Stimulated activated naive CD8-positive, alpha-beta T cell treated with anti-CD3 and anti-CD28 coated beads, Interleukin-15, Interleukin-2, amounts not matched to agents 100 U/mL and 50 U/mL, for 24 hours (primary cell): Measurements from ENCODE around the gene SP3.

ENCODE experiments used
- ATAC-seq: fragments of 150-1000 bp; cut with Tn5 transposase; one replicate; pipeline ENCODE4 v1.10.0; 2021
- DNase-seq: peaks from one replicate; pipeline ENCODE4 v3.0.0; 2021

Gene SP3

DNA sequence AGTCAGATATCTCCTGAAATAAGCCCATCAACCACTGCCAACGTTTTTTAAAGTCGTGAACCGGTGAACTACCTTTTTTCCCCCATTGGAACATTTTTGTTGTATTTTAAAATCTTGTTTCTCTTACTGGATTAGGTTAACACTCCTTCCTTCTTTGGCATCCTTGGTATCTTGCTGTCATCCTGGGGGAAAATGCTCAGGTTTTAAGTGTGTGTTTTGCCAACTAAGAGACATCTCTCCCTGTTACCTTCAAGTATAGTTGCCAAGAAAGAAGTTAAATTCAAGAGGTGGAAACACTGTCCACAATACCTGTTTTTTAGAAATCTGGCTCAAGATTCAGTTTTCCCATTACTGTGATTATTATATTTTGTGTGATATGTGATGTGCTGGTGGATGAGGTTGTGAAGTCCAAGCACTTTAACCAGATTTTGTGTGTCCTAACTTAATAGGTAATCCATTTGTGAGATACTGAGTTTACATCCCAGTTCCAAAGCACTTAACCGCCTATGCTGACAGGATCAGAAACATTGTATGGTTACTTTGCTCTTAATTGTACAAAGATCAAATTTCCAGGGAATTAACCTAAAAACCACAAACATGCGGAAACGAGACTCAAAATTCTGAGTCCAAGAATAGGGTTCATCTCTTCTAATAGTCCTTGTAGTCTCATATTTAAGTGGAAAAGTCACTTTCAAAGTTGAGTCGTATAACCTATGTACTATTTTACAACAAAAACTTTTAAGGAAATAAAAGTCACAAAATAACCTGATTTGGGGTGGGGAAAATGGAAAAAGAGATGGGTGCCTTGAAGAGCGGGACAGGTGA is 1.3 kb upstream of the SP3 start:
- no peak for ATAC-seq
- no peak for DNase-seq

DNA sequence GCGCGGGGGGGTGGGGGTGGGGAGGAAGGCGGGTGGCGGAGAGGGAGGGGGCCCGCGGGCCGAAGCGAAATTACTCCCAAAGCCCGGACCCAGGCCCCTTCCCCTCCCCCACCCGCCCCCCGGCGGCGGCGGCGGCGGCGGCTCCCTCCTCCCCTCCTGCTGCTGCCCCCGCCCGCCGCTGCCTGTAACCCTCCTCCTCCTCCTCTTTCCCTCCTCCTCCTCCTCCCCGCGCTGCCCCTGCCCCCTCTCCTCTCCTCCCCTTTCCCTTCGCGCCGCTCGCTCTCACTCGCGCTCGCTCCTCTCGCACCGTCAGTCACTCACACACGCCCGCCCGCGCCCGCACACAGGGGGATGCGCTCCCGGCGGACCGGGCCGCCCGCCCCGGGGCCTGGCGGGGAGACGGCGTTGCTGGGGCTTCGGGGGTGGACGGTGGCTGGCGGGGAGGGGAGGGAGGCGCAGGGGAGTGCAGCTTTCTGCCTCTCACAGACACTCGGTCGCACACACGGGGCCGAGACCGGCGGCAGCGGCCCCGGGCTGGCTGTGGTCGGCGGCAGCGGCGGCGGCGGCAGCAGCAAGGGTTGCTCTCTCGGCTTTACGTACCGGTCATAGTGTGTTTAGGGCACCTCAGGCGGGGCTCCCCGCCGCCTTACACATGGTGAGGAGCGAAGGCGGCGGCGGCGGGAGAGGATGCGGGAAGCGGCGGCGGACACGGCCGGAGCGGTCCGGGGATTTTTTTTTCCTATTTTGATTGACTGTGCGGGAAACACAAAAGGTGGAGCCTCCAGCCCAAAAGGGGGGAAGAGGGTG is 405 bp downstream of the SP3 start:
- ATAC-seq (peak; percentile 37), DNase-seq (peak; percentile 84)

GRCh38 chr2:173963817-173964564 is 1.2 kb downstream of the SP3 start:
- DNase-seq (peak; percentile 93), ATAC-seq (peak; percentile 73)

- peak; percentile 12 for ATAC-seq
- no peak for DNase-seq
These were observed 1.8 kb downstream of the SP3 start for GRCh38 chr2:173963323-173963816.

DNA sequence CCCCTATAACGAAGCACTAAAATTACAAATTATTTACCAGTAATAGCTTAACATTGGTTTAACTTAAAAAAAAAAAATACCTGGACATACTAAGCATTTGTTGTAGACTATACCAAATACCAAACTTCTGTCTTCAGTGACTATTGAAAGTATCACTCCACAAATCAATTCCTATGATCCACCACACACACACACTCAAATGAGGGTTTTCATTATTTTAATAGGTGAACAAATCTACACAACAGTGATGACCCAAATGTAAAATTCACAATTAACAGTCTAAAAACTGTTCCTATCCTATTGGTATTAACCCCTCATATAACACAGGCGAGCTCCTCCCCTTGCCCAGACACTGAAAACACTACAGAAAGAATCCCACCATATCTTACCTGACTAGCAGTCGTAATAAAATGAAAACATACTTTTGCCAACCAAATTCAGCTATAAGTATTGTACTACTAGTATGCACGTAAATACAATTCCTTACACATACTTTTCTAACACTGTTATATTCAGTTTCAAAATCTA is 2.5 kb downstream of the SP3 start:
- no peak for ATAC-seq

GRCh38 chr2:173962031-173962430 is 3.1 kb downstream of the SP3 start:
- no peak for DNase-seq
- ATAC-seq: no peak

More for the DNA sequence above, 2.5 kb downstream of the SP3 start:
- no peak for DNase-seq

- DNase-seq: no peak
- no peak for ATAC-seq
These were observed 3.8 kb downstream of the SP3 start for GRCh38 chr2:173961346-173961705.

GRCh38 chr2:173959909-173960308 is 5.3 kb downstream of the SP3 start:
- ATAC-seq (no peak), DNase-seq (no peak)

- no peak for ATAC-seq
- no peak for DNase-seq
These were observed 5.8 kb downstream of the SP3 start for GRCh38 chr2:173959358-173959884.

DNA sequence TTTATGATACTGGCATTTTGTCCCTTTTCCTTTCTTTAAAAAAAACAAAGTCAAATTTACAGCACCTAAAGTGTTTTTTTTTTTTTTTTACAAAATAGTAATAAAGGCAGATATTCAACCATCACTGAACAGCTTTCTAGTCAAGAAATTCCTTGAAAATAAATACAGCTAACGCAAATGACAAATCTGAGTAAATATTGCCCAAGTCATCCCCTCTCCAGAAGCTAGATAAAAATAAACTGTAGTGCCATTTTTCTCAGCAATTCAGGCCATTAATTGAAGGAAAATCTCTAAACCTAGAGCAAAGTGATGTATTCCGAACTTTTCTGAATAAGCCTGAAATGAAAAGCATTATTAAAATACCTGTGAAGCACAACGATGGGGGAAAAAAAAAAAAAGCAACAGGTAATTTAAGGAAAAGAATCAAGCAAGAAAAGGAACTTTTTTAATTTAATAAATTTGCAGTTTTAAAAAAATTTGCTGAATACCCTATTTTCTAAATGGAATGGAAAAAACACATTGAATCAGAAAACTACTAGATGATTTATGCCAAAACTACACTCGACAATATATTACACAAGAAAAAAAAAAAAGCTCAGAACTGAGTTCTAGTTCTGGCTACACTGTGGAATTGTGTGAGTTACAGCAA is 6.9 kb downstream of the SP3 start:
- DNase-seq (no peak), ATAC-seq (no peak)

DNA sequence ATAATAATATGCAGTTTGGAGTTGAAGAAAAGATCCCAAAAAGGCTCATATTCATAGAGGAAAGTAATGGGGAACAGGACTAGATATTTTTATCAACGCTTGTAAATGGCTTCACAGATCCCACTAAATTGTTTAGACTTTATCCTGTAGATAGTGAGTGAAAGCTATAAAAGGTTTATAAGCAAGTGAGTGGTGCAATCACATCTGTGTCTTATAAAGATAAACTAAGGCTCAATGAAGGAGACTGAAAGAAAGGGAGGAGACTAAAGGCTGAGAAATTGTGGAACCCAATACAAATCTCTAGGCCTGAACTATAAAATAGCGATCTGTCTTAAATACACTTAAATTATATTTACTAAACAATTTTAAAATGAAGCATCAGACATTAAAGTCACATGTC is 7.7 kb downstream of the SP3 start:
- ATAC-seq (no peak), DNase-seq (no peak)

DNA sequence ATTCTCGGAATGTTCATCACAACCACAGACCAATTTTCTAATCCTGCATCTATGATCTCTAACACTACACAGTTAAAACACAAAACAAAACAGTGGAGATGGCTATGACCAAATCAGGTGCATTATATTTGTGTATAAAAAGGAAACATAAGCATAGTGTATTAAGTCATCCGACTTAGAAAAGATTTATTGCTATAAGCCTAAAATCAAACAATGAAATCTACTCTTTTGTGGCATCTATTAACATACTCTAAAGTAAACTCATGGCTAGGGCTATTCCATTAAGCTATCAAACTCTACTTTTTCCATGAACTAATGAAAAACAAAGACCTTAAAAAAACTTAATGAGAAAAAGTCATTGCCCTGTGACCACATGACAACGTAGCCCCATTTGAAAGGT is 8.7 kb downstream of the SP3 start:
- DNase-seq: no peak
- ATAC-seq: no peak

- no peak for ATAC-seq
- DNase-seq: no peak
These were observed 9.3 kb downstream of the SP3 start for GRCh38 chr2:173955867-173956266.

GRCh38 chr2:173955004-173955403 is 10.2 kb downstream of the SP3 start:
- ATAC-seq: no peak
- no peak for DNase-seq

DNA sequence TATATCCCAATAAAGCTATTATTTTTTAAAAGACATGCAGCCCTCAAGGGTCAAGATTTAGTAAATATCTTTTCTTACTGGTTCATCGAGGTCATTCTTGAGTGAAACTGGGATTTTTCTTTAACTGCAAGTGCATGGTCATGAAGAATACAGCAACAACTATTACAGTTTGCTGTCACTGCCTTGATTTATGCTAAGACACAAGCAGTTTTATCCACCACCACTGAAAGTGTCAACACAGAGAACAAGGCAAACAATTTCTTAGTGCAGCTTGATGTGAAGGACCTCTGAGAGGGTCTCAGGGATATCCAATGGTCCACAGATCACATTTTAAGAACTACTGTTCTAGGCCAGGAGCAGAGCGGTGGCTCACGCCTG is 12.1 kb downstream of the SP3 start:
- DNase-seq: no peak
- ATAC-seq: no peak

- DNase-seq (no peak), ATAC-seq (peak; percentile 84)
These were observed 12.7 kb downstream of the SP3 start for GRCh38 chr2:173952267-173953046.

DNA sequence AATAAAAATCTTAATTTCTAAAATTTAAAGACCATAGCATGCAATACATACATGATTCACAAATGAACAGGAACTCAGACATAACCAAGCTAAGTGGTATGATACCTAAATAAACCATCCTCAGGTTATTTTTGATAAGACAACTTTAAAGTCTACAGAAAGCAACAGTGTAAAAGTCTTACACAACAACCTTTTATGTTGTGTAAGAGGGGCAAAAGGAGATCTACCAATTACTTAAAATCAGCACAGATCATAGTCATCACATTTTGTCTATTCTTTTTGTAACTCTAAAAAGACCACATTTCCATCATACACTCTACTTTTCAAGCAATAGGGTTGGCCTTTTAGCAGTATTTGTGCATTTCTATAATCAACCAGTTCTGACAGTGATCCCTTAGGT is 16.3 kb downstream of the SP3 start:
- ATAC-seq (no peak), DNase-seq (no peak)

DNA sequence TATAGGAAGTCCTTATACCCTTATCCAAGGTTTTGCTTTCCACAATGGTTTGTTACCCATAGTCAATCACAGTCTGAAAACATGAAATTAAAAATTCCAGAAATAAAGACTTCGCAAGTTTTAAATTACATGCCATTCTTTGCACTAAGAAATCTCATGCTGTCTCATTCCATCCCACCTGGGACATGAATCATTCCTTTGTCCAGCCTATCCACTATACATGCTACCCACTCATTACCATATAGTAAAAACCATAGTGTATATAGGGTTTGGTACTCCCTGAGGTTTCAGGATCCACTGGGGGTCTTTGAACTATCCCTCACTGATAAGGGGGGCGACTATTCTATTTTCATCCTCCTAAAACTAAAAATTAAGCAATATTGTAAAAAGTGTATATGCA is 17.0 kb downstream of the SP3 start:
- DNase-seq: no peak
- ATAC-seq: no peak

DNA sequence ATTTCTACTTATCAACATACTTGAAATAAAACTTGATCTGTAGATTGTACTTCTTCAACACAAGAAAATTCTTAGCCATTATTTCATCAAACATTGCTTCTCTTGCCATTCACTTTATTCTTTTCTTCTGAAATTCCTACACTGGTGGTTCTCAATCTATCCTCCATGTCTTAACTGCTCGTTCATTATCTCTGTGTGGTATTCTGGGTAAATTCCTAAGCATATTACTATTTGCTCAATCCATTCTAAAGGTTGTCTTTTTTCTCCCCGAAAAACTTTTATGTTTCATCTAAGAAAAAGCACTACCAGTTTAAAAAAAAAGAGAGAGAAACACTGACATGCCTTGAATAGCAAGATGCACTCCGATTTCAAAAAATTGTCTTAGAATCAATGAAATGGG is 18.0 kb downstream of the SP3 start:
- ATAC-seq (no peak), DNase-seq (no peak)

GRCh38 chr2:173943738-173944137 is 21.4 kb downstream of the SP3 start:
- ATAC-seq (no peak), DNase-seq (no peak)
